ENCODE data around the gene TEKT2.
A peak's percentile ranks its signal among the peaks of the same experiment; 100 is the strongest.

DNA sequence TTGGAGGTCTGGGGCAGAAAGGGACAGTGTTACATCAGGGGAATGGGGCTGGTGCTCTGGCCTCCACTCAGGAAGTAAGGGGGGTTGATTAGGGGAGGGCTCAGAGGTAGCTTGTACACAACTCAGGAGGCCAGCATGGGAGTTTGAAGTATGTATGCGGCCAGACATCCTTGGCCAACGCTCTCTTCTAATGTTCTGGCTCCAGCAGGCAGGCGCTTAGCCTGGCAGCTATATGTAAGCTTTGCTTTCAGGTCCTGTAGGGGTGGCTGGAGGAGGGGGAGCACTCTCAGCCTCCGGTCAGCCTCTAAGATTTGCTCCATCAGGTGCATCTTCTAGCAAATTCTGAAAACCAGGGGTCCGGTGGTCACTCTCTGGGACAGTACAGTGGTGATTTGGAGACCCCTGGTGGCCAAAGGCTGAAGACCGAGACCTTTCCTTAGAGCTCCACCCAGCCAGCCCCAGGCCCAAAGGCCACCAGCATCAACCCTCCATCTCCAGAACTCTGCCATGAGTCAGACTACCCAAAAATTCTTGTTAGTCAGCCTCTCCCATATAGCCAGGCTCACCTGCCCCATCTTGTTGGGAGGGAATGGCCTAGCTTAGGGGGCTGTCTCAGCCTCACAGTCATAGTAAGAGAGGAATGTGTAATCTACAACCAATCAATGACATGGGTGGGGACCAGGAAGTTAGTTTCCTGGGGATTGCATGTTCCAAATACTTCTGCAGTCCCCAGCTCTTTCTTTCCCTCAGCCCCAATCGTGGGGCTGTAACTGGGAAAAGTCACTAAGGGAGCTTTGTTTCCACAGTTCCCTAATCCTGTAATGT is 50.8 kb downstream of the TEKT2 start:
- TF ChIP-seq, protein P1, sequence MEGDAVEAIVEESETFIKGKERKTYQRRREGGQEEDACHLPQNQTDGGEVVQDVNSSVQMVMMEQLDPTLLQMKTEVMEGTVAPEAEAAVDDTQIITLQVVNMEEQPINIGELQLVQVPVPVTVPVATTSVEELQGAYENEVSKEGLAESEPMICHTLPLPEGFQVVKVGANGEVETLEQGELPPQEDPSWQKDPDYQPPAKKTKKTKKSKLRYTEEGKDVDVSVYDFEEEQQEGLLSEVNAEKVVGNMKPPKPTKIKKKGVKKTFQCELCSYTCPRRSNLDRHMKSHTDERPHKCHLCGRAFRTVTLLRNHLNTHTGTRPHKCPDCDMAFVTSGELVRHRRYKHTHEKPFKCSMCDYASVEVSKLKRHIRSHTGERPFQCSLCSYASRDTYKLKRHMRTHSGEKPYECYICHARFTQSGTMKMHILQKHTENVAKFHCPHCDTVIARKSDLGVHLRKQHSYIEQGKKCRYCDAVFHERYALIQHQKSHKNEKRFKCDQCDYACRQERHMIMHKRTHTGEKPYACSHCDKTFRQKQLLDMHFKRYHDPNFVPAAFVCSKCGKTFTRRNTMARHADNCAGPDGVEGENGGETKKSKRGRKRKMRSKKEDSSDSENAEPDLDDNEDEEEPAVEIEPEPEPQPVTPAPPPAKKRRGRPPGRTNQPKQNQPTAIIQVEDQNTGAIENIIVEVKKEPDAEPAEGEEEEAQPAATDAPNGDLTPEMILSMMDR (IDR thresholded peaks at IDR 0.05): peak; percentile 63 to 94 (median 70)
- no peak for TF ChIP-seq POLR2A (IDR thresholded peaks at IDR 0.05)
- TF ChIP-seq EP300 (IDR thresholded peaks at IDR 0.05): no peak
